SJCRH30 (cell line): ENCODE results near the gene ZNF146. TPM values are rescaled to one million over a fixed set of nuclear protein-coding genes. Genes with fewer than 3 reads are reported as not detected.

Source experiments
- total RNA-seq: library from RNA; depleted of rRNA; stranded (reverse); fragments of >200 nt; shearing (Covaris generic); gene quantifications from 2 replicates; pipeline ENCODE4 v1.2.3, GENCODE V29; 2014; rRNA removed

The ZNF146 gene
- total RNA-seq, 1 experiment from 2014 or later, result 210 TPM

Other genes with a start within 250 kb of the ZNF146 start
- 21.6 and 27.9 TPM in 2 replicates for gene SDHAF1, start 219.9 kb upstream of the ZNF146 start, total RNA-seq
- 0.10 and 0.20 TPM in 2 replicates for gene SYNE4, start 206.3 kb upstream of the ZNF146 start, total RNA-seq
- 17.4 and 19.8 TPM in 2 replicates for gene ALKBH6, start 200.9 kb upstream of the ZNF146 start, total RNA-seq
- gene CLIP3, start 182.2 kb upstream of the ZNF146 start, total RNA-seq, result 1.6 and 3.3 TPM in 2 replicates
- 3.9 and 4.8 TPM in 2 replicates for gene THAP8, start 160.8 kb upstream of the ZNF146 start, total RNA-seq
- 19.8 and 23.5 TPM in 2 replicates for gene WDR62, start 160.2 kb upstream of the ZNF146 start, total RNA-seq
- gene OVOL3, start 104.0 kb upstream of the ZNF146 start, total RNA-seq, result 0.79 and 1.4 TPM in 2 replicates
- 140 and 153 TPM in 2 replicates for gene POLR2I, start 100.2 kb upstream of the ZNF146 start, total RNA-seq
- 212 and 217 TPM in 2 replicates for gene TBCB, start 99.6 kb upstream of the ZNF146 start, total RNA-seq
- 339 and 397 TPM in 2 replicates for gene CAPNS1, start 75.0 kb upstream of the ZNF146 start, total RNA-seq
- gene COX7A1, start 62.7 kb upstream of the ZNF146 start, total RNA-seq, result 0.61 TPM in 1 of 2 replicates, not detected in the other
- 4.1 and 5.2 TPM in 2 replicates for gene ZNF565, start 441 bp upstream of the ZNF146 start, total RNA-seq
- gene ZFP14, start 164.1 kb downstream of the ZNF146 start, total RNA-seq, result 7.1 TPM in 2 replicates
- gene ZFP82, start 203.5 kb downstream of the ZNF146 start, total RNA-seq, result 16.8 and 17.0 TPM in 2 replicates